Erythroblast (primary cell): ENCODE measurements around the gene TGM2.

ENCODE experiments used
- GATA1 ChIP-seq: IDR thresholded peaks from 2 replicates; pipeline ENCODE4 v1.6.1; 2011; ENCODE audit warnings: low read depth, mild to moderate bottlenecking, control low read depth, low read length, moderate library complexity
- POLR2A ChIP-seq: IDR thresholded peaks from 2 replicates; pipeline ENCODE4 v1.6.1; 2011; ENCODE audit warnings: mild to moderate bottlenecking, low read length

DNA sequence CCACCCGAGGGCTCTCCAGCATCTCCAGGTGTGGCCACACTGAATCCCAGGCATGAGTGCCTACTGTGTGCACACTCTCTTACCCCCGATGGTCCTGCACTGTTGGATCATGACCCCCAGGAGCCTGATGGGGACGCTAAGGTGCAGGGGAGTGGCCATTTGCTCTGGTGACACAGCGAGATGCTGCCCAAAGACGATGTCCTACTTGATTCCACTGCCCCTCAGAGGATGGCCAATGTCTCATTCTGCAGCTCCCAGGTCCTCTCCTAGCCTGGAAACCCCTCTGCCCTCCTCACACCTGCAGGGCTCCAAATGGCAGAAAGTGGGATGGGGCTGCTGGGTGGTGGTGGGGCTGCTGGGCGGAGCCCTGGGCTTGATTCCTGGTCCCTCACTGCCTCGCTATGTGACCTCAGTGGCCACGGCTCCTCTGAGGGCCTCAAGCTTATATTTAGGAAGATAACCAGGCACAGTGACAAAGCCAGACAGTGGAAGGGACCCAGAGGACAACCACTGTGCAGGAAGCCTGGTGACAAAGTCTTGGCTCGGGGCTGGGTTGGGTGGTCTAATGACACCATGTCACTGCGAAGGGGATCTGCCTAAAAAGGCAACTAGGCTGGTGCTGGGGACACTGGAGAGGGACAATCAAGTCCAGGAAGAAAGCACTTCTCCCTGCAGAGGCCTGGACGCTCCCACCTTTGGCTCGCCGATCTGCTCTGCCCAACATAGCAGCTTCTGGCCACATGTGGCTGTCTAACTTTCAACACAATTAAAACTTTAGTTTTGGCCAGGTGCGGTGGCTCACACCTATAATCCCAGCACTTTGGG, 28.4 kb downstream of the TGM2 start:
- TF ChIP-seq POLR2A (no peak), GATA1 (no peak)
